Cardiac fibroblast (primary cell): ENCODE measurements around the gene RBM7.

ENCODE experiments used
- DNase-seq, 2 donors: peaks; one replicate each; pipeline versions ENCODE4 v3.0.0 to v3.0.0-alpha.2; 2010; ENCODE audit warnings: low read depth in 2 of 2
- H3K4me3 ChIP-seq, 2 donors: replicated peaks in 1 of 2; 1 replicate in 1 of 2; 2 replicates in 1 of 2; pipeline ENCODE4 v1.5.1; 2011; ENCODE audit warnings: low read depth in 2 of 2, low read length in 2 of 2, mild to moderate bottlenecking in 2 of 2, moderate library complexity in 1 of 2
- TF ChIP-seq, protein P1 (sequence below): IDR thresholded peaks from one replicate; pipeline ENCODE4 v1.5.1; 2011; ENCODE audit warnings: low read depth, mild to moderate bottlenecking, low read length, inconsistent platforms

RBM7 gene

DNA sequence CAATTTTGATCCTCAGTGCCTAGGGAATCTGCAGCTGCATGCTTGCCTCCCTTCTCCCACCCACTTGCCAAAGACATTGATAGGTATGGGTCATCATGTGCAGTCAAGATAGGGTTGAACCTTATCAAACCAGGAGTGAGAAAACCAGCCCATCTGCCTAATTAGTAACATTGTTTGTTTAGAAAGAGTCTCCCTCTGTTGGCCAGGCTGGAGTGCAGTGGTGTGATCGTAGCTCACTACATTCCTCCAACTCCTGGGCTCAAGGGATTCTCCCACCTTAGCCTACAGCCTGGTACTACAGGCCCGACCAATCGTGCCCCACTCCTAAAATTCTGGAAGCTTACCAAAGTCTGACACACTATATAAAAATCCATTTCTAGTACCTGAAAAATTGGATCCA, 4.7 kb upstream of the RBM7 start:
- DNase-seq = no peak
- TF ChIP-seq, protein P1, sequence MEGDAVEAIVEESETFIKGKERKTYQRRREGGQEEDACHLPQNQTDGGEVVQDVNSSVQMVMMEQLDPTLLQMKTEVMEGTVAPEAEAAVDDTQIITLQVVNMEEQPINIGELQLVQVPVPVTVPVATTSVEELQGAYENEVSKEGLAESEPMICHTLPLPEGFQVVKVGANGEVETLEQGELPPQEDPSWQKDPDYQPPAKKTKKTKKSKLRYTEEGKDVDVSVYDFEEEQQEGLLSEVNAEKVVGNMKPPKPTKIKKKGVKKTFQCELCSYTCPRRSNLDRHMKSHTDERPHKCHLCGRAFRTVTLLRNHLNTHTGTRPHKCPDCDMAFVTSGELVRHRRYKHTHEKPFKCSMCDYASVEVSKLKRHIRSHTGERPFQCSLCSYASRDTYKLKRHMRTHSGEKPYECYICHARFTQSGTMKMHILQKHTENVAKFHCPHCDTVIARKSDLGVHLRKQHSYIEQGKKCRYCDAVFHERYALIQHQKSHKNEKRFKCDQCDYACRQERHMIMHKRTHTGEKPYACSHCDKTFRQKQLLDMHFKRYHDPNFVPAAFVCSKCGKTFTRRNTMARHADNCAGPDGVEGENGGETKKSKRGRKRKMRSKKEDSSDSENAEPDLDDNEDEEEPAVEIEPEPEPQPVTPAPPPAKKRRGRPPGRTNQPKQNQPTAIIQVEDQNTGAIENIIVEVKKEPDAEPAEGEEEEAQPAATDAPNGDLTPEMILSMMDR = peak; percentile 21

GRCh38 chr11:114396916-114397315, 3.5 kb upstream of the RBM7 start:
- no peak overlapping the region for H3K4me3 ChIP-seq
- no peak for DNase-seq
- TF ChIP-seq, protein P1 = no peak

More for the DNA sequence above, 4.7 kb upstream of the RBM7 start:
- no peak overlapping the region for H3K4me3 ChIP-seq

- no peak overlapping the region for H3K4me3 ChIP-seq
- TF ChIP-seq, protein P1 = no peak
- DNase-seq = peak in 1 of 2 donors; percentile 55
These were observed 3.0 kb upstream of the RBM7 start for GRCh38 chr11:114397349-114397982.

- no peak overlapping the region for H3K4me3 ChIP-seq
- DNase-seq = no peak
- TF ChIP-seq, protein P1 = no peak
These were observed 2.1 kb upstream of the RBM7 start for GRCh38 chr11:114398303-114398920.

- H3K4me3 ChIP-seq = peak overlapping the region; percentile 60 to 76
- DNase-seq = no peak
- TF ChIP-seq, protein P1 = no peak
These were observed 813 bp upstream of the RBM7 start for GRCh38 chr11:114399490-114400215.

DNA sequence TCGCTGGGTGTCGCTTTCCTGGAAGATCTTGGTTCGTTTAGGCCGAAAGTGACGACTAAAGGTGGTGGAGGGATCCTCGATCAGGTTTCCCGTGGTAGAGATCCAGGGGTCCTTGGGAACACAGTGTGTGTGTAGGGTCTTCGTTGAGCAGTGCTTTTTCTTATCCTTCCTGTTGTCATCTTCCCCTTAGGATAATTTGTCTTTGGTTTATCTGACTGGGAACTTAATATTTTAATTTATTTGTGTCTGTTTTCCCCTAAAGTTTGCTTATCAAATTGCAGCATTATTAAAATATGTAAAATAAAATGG, 403 bp downstream of the RBM7 start:
- peak overlapping the region; percentile 60 to 76 for H3K4me3 ChIP-seq
- TF ChIP-seq, protein P1 = no peak

More for the DNA sequence above, 403 bp downstream of the RBM7 start:
- no peak for DNase-seq
